Measurements from ENCODE around the gene GOLGA3.

- TF ChIP-seq POLR2A (IDR thresholded peaks at IDR 0.05) (no peak), CTCF (IDR thresholded peaks at IDR 0.05) (no peak), POLR2AphosphoS5 (IDR thresholded peaks at IDR 0.05) (no peak)
These were observed 11.0 kb upstream of the GOLGA3 start for GRCh38 chr12:132839558-132840235.
